Stimulated activated CD8-positive, alpha-beta memory T cell treated with anti-CD3 and anti-CD28 coated beads, Interleukin-12 subunit alpha, Interleukin-12 subunit beta, amount 100 ng/mL, for 24 hours (primary cell): Measurements from ENCODE around the gene PLEKHA1.

ENCODE experiments used
- DNase-seq: peaks from one replicate; pipeline ENCODE4 v3.0.0-alpha.2; 2020; ENCODE audit errors: extremely low read depth

The PLEKHA1 gene

DNA sequence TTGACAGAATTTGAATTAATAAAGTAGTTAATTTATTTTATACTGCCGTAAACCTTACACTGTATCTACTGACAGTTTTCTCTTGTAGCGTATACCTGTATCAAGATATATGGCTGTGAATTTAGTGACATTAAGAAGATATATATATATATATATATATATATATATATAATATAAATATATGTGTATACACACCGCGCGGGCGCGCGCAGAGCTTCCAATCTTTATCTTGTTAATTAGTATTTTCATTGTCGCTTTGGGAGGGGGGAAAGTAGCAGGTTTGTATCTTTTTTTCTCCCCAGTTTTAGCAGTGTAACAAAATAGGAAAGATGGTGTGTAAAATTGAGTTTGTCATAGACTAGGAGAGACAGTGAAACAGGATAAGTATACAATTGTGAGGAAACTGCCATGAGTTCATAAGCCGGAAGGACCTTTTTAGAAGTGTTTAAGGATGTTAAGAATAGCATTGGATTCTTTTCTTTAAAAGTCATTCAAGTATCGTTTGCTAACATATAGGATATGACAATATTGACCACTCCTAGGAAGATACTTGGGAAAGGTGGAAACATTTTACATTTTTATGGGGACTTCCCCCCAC, 2.0 kb downstream of the PLEKHA1 start:
- no peak for DNase-seq

GRCh38 chr10:122379041-122379440, 4.5 kb downstream of the PLEKHA1 start:
- DNase-seq = no peak

- DNase-seq = no peak
Measured at GRCh38 chr10:122379537-122379936, 5.0 kb downstream of the PLEKHA1 start.

DNA sequence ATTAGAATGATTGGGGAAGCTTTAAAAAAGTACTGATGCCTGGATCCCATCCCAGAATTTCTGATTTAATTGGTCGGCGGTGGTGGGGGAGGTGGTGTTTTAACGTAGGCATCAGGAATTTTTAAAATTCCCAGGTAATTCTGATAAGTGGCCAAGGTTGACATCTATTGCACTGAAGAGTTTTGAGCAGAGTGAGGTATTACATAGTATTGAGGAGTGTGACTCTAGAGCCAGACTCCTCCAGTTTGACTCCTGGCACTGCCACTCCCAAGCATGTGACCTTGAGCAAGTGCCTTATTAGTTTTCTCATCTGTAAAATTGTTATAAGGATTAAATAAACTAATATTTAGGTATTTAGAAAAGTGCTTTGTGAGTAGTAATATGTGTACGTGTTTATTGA, 6.2 kb downstream of the PLEKHA1 start:
- no peak for DNase-seq

DNA sequence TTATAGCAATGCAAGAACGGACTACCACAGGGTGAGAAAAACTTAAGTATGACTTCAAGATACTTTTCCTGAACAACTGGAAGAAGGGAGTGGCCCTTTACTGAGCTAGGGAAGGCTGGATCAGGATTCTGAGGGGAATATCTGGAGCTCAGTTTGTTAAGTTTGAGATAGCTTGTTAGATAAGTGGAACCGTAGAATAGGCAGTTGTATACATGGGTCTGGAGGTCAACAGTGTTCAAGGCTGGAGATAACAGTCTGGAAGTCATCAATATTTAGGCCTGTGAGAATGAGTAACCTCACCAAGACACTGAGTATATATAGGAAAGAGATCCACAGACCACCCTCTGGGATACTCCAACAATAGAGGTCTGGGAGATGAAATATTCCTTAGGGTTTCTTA, 7.2 kb downstream of the PLEKHA1 start:
- no peak for DNase-seq

DNA sequence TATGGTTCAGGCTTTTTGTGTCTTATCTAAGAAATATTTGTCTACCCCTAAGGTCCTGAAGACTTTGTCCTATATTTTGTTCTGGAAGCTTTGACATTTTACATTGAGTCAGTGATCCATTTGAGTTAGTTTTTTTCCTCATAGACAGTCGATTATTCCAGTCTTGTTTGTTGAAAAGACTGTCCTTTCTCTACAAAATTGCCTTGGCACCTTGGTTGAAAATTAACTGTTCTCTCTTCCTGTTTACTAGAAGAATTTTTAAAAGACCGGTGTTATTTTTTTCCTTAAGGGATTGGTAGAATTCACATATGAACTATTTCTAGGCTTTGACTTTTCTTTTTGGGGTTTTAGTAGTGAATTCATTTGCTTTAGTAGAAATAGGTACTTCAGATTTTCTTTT, 12.0 kb downstream of the PLEKHA1 start:
- no peak for DNase-seq

DNA sequence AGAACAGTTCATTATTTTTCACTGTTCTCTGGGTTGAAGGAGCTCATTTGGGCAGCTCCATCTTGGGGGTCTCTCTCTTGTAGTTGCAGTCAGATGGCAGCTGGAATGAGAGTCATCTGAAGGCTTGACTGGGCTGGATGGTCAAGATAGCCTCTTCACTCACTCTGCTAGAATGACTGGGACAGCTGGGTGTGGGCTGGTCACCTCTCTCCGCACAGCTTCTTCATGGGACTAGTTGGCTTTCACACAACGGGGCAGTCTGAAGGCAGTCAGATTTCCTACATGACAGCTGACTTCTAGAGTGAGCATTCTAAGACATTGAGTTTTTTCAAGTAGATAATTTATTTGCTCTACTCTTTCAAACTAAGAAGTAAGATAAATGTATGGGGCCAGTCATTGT, 13.1 kb downstream of the PLEKHA1 start:
- DNase-seq = no peak

GRCh38 chr10:122388287-122388997, 13.9 kb downstream of the PLEKHA1 start:
- no peak for DNase-seq

DNA sequence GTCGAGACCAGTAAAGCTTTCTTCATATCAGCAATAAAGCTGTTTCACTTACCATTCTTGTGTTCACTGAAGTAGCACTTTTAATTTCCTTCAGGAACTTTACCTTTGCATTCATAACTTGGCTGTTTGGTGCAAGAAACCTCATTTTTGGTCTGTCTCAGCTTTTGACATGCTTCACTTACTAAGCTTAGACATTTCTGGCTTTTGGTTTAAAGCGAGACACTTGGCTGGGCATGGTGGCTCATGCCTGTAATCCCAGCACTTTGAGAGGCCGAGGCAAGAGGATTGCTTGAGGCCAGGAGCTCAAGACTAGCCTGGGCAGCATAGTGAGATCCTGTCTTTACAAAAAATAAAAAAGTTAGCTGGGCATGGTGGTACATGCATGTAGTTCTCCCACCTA, 15.8 kb downstream of the PLEKHA1 start:
- DNase-seq = no peak

DNA sequence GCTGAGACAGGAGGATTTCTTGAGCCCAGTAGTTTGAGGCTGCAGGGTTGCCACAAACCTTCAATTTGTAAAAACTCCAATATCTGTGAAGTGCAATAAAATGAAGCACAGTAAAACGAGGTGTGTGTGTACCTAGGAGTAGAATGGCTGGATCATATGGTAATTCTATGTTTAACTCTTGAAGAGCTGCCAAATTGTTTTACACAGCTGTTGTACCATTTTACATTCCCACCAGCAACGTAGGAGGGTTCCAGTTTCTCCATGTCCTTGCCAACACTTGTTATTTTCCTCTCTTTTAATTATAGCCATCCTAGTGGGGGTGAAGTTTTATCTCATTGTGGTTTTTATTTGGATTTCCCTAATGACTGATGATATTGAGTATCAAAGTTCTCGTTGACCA, 16.2 kb downstream of the PLEKHA1 start:
- no peak for DNase-seq

- no peak for DNase-seq
Measured at GRCh38 chr10:122391875-122392274, 17.4 kb downstream of the PLEKHA1 start.

- no peak for DNase-seq
Measured at GRCh38 chr10:122392835-122393234, 18.3 kb downstream of the PLEKHA1 start.

- no peak for DNase-seq
Measured at GRCh38 chr10:122393288-122393687, 18.8 kb downstream of the PLEKHA1 start.

DNA sequence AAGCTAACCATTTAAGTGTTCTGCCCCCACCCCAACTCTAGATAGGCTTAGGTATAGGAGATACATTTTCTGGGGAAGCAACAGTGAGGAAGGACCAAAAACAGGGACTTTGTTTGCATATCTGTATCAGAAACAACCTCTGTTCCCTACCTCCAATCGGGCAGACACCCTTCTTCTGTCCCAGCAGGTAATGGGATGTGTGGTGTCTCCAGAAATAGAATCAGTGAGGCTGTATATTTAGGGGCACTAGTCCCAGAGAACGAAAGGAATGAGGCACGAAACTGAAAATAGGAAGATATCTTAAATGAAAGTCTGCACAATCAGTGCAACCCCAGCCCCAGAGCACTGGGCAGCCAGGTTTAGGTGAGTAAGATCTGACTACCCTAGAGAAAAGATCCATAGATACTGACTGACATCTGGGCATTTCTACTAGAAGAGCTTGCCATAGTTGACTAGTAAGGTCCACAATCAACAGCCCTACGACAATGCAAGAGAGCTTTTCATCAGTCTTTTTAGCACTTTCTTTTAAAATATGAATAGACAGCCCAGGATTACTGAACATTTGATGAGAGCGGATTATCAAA, 28.1 kb downstream of the PLEKHA1 start:
- DNase-seq = no peak

GRCh38 chr10:122404576-122404975, 30.1 kb downstream of the PLEKHA1 start:
- no peak for DNase-seq

DNA sequence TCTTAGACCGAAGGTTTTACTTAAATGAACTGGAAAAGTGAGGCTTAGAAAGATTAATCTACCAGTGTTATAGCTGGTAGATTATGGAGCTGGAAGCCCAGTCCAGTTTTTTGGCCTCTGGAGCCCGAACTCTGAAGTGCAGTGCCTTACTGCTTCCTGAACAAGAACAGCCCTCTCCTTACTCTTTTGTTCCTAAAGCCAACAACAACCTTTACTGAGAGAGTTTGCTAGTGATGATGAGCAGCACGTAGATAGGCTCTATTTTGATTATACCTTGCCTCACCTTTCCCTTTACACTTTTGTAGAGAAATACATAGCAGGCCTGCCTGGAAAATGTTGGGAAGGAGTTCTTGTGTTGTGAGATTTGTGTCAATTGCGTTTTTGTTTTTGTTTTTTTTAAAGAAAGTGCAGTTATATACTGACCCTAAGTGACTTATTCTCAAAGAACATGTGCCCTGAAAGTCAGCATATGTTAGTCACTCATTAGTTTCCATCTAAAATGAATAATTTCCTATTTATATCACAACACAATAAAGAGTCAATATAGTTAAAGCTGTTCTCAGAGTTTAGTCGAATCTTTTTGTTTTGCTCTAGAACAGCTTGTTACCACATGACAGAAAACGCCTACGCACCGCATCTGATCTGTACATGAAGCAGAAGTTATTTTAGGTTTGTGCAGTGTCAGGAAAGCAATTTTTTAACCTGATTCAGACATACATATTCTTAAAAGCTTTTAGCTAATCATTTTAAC, 33.0 kb downstream of the PLEKHA1 start:
- peak; percentile 17 for DNase-seq

GRCh38 chr10:122413327-122413726, 38.8 kb downstream of the PLEKHA1 start:
- no peak for DNase-seq

DNA sequence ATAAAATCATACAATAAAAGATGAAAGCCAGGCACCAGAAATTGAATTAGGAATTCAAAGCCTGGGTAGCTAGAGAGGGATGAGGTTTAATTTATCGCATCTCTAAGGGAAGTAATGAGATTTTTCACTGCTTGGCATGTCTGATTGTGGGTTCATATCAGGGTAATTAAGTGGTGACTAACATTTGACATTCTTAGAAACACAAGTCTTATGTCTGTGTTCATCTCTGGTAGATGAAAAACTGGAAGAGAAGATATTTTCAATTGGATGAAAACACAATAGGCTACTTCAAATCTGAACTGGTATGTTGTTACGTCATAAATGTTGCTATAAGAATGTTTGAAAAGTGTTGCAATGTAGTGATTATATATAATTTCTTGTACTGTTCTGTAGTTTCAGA, 43.2 kb downstream of the PLEKHA1 start:
- DNase-seq = no peak

DNA sequence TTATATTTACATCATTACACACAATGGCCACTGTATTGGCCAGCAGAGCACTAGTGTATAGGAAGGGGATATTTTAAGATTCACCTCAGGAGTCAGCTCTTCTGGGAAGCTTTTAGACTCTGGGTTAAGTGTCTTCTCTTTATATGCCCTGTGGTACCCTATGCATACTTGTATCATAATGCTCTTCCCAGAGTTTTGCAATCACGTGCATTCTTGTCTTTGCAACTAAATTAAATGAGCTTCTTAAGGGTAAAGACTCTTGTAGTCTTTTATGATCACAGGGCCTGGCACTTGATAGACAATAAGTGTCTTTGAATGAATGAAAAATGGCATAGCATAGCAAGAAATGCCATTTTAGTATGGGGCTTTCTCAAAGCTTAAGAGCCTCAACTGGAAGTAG, 44.5 kb downstream of the PLEKHA1 start:
- no peak for DNase-seq

GRCh38 chr10:122419876-122420623, 45.5 kb downstream of the PLEKHA1 start:
- DNase-seq = no peak

GRCh38 chr10:122420624-122421007, 46.1 kb downstream of the PLEKHA1 start:
- no peak for DNase-seq

DNA sequence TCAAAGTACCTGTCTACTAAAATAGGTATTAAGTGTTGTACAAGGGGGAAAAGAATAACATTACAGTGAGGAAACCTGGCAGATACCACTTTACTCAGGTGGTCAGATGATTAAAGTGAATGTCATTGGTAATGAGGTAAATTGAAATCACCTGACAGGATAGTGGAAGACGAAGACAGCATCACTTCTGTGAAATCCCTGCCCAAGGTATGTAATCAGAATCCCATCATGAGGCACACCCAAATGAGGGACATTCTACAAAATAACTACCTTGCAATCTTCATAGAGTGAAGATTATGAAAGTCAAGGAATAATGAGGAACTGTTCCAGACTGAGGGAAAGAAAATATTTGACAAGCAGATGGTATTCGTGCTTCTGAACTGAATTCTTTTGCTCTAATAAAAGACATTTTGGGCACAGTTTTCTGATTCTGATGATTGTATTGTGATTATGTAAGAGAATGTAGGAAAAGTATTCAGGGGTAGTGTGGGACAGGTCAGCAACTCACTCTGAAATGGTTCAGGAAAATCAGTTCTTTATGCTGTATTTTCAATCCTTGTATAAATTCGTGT, 46.6 kb downstream of the PLEKHA1 start:
- DNase-seq = no peak
